ENCODE data around the gene FAM3A.
"Not testable (repeated sequence)": the region's sequence is repeated elsewhere in the genome, so short reads cannot be mapped to it uniquely, and the experiment has no call there.

FAM3A gene

GRCh38 chrX:154541896-154542722, 26.1 kb upstream of the FAM3A start:
- Mint-ChIP-seq H3K9me3 (no peaks in the 10 kb centered on the region), H3K4me3 (no peak overlapping the region), H3K27me3 (no peaks in the 10 kb centered on the region), H3K27ac (peak overlapping the region; percentile 85), H3K36me3 (no peaks in the 10 kb centered on the region), H3K4me1 (peaks cover 7% of the 10 kb centered on the region)
- DNase-seq (ENCODE audit: low spot score in 2 of 2), result no peak
- no peak for ATAC-seq (ENCODE audit: low read depth)

DNA sequence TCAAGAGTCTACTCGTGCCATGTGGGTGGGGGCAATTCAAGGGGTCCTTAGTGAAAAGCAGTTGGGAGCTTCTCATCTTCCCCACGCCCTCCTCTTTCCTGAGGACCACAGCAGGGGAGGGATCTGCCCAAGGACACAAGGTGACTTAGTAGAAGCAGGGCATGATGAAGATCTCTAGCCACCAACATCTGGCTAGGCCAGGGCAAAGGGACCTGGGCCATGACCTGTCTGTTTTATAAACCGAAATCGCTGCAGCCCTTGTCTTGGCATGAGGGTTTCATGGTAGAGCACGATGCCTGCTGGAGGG, 25.5 kb upstream of the FAM3A start:
- Mint-ChIP-seq H3K4me3 (no peak overlapping the region), H3K27ac (no peak overlapping the region), H3K4me1 (peaks cover 7% of the 10 kb centered on the region), H3K36me3 (no peaks in the 10 kb centered on the region), H3K27me3 (no peaks in the 10 kb centered on the region), H3K9me3 (no peaks in the 10 kb centered on the region)
- ATAC-seq (ENCODE audit: low read depth), result no peak
- no peak for DNase-seq (ENCODE audit: low spot score in 2 of 2)

DNA sequence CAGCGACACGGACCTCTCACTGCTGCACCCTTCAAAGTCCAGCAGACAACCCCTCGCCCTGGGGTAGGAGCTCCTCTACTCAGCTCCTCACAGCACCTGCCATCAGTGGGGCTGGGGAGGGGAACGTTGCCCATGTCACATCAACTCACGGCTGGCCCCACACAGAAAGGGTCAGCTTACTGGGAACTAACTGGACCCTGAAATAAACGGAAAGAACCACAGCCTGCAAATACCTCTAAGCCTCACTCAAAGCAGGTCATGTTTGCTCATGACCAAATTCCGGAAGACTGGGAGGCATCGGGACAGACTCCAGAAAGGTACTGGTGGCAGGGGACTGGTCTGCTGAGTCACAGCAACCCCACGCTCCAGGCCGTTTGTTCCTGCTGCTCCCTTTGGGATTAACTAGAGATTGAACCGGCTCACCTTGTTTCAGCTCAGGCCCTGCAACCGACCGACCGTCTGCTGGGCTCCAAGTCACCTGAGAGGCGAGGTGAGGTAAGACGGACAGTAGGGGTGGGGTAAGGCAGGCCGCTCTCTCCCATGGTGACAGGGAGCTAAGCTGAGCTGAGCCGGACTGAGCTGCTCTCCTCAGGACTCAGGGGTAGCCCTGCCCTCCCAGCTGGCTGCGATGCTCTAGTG, 25.0 kb upstream of the FAM3A start:
- peaks cover 7% of the 10 kb centered on the region for H3K4me1 Mint-ChIP-seq
- H3K36me3 Mint-ChIP-seq, result no peaks in the 10 kb centered on the region
- H3K27ac Mint-ChIP-seq, result no peak overlapping the region
- ATAC-seq (ENCODE audit: low read depth), result no peak
- H3K27me3 Mint-ChIP-seq, result no peaks in the 10 kb centered on the region
- no peak for DNase-seq (ENCODE audit: low spot score in 2 of 2)
- H3K4me3 Mint-ChIP-seq, result no peak overlapping the region
- H3K9me3 Mint-ChIP-seq, result no peaks in the 10 kb centered on the region

DNA sequence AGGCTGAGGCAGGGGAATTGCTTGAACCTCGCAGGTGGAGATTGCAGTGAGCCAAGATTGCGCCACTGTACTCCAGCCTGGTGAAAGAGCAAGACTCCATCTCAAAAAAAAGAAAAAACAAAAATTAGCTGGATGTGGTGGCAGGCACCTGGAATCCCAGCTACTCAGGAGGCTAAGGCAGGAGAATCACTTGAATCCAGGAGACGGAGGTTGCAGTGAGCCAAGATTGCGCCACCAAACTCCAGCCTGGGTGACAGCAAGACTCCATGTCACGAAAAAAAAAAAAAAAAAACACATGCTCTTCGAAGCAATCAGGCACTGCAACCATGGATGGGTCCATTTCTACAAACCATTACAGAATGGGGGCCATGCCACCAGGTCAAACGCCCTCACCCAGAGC, 24.3 kb upstream of the FAM3A start:
- H3K4me3 Mint-ChIP-seq; H3K9me3 Mint-ChIP-seq; H3K36me3 Mint-ChIP-seq; H3K4me1 Mint-ChIP-seq; H3K27me3 Mint-ChIP-seq; H3K27ac Mint-ChIP-seq; DNase-seq (ENCODE audit: low spot score in 2 of 2); ATAC-seq (ENCODE audit: low read depth): not testable (repeated sequence)

DNA sequence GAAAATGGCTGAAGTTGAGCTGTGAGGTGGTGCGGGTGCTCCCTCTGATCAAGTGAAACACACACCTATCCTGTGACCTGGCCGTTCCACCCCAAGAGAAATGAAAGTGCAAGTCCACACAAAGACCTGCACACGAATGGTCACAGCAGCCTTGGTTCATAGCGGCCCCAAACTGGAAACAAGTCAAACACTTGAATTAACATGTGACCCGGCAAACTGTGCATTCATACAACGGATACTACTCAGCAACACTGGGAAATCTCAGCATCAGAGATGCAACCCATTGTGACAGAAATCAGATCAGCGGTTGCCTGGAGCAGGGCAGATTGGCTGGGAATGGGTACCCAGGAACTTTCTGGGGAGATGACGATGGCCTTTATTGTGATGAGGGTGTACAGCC, 23.0 kb upstream of the FAM3A start:
- Mint-ChIP-seq H3K27ac (no peak overlapping the region), H3K4me3 (no peak overlapping the region), H3K4me1 (peaks cover 12% of the 10 kb centered on the region), H3K27me3 (no peaks in the 10 kb centered on the region), H3K9me3 (no peaks in the 10 kb centered on the region), H3K36me3 (peaks cover 3% of the 10 kb centered on the region)
- ATAC-seq (ENCODE audit: low read depth) (no peak), DNase-seq (ENCODE audit: low spot score in 2 of 2) (no peak)

GRCh38 chrX:154535892-154536291, 19.9 kb upstream of the FAM3A start:
- DNase-seq (ENCODE audit: low spot score in 2 of 2), result no peak
- no peak for ATAC-seq (ENCODE audit: low read depth)
- H3K36me3 Mint-ChIP-seq, result peaks cover 6% of the 10 kb centered on the region
- no peak overlapping the region for H3K4me3 Mint-ChIP-seq
- H3K27me3 Mint-ChIP-seq, result no peaks in the 10 kb centered on the region
- H3K9me3 Mint-ChIP-seq, result no peaks in the 10 kb centered on the region
- H3K27ac Mint-ChIP-seq, result no peak overlapping the region
- H3K4me1 Mint-ChIP-seq, result peaks cover 4% of the 10 kb centered on the region

GRCh38 chrX:154534526-154535322, 18.7 kb upstream of the FAM3A start:
- Mint-ChIP-seq H3K27me3 (no peaks in the 10 kb centered on the region), H3K9me3 (no peaks in the 10 kb centered on the region), H3K36me3 (peaks cover 7% of the 10 kb centered on the region), H3K4me3 (no peak overlapping the region), H3K27ac (peak overlapping the region; percentile 53), H3K4me1 (peaks cover 4% of the 10 kb centered on the region)
- DNase-seq (ENCODE audit: low spot score in 2 of 2), result peak; percentile 84 to 96
- peak; percentile 98 for ATAC-seq (ENCODE audit: low read depth)

- Mint-ChIP-seq H3K27me3 (no peaks in the 10 kb centered on the region), H3K9me3 (no peaks in the 10 kb centered on the region), H3K27ac (no peak overlapping the region), H3K4me1 (peaks cover 4% of the 10 kb centered on the region), H3K4me3 (no peak overlapping the region), H3K36me3 (peaks cover 7% of the 10 kb centered on the region)
- no peak for DNase-seq (ENCODE audit: low spot score in 2 of 2)
- ATAC-seq (ENCODE audit: low read depth), result no peak
Measured at GRCh38 chrX:154532690-154533089, 16.7 kb upstream of the FAM3A start.

DNA sequence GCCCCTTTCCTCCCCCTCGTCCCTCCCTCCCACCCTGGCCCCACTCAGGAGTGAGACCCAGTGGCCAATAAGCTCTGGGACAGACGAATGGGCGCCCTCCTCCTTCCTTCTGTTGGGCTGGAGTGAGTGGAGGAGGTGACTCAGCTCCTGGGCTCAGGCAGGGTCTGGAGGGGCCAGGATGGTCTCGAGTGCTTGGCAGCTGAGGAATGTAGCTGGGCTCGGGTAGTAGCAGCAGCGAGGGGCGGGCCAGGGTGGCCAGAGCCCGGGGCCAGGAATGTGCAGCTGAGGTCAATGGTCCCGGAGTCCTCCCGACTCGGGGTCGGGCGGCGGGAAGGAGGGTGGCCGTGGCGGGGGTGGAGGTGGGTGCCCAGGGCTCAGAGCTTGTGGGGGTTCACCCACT, 15.6 kb upstream of the FAM3A start:
- Mint-ChIP-seq H3K4me1 (peaks cover 6% of the 10 kb centered on the region), H3K4me3 (no peak overlapping the region), H3K9me3 (no peaks in the 10 kb centered on the region), H3K27ac (no peak overlapping the region), H3K27me3 (no peaks in the 10 kb centered on the region), H3K36me3 (peaks cover 7% of the 10 kb centered on the region)
- ATAC-seq (ENCODE audit: low read depth) (no peak), DNase-seq (ENCODE audit: low spot score in 2 of 2) (no peak)

- Mint-ChIP-seq H3K27ac (no peak overlapping the region), H3K27me3 (no peaks in the 10 kb centered on the region)
Measured at GRCh38 chrX:154530286-154530685, 14.3 kb upstream of the FAM3A start.

DNA sequence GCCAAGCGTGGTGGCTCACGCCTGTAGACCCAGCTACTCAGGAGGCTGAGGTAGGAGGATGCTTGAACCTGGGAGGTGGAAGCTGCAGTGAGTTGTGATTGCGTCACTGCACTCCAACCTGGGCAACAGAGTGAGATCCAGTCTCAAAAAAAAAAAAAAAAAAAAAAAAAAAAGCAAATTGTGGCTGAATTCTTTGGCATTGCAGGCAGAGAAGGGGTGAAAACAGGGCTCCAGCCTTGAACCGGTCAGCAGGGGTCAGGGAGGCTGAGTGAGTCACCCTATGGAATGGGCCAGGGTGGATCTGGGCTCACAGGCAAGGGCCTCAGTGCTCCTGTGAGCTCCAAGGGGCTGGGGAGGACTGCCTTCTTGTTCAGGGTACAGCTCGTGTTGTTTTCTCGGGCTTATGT, 13.2 kb upstream of the FAM3A start:
- Mint-ChIP-seq H3K27me3 (no peaks in the 10 kb centered on the region), H3K9me3 (no peaks in the 10 kb centered on the region), H3K36me3 (peaks cover 4% of the 10 kb centered on the region), H3K4me3 (no peak overlapping the region), H3K27ac (no peak overlapping the region), H3K4me1 (peaks cover 2% of the 10 kb centered on the region)
- no peak for ATAC-seq (ENCODE audit: low read depth)
- no peak for DNase-seq (ENCODE audit: low spot score in 2 of 2)

More at GRCh38 chrX:154530286-154530685, 14.3 kb upstream of the FAM3A start:
- Mint-ChIP-seq H3K4me3 (no peak overlapping the region), H3K4me1 (peaks cover 6% of the 10 kb centered on the region), H3K9me3 (no peaks in the 10 kb centered on the region), H3K36me3 (peaks cover 7% of the 10 kb centered on the region)
- DNase-seq (ENCODE audit: low spot score in 2 of 2) (no peak), ATAC-seq (ENCODE audit: low read depth) (no peak)

GRCh38 chrX:154526901-154527675, 11.1 kb upstream of the FAM3A start:
- DNase-seq (ENCODE audit: low spot score in 2 of 2) (peak; percentile 28 to 43), ATAC-seq (ENCODE audit: low read depth) (peak; percentile 88)
- Mint-ChIP-seq H3K4me3 (peak overlapping the region; percentile 72), H3K27me3 (no peaks in the 10 kb centered on the region), H3K36me3 (peaks cover 4% of the 10 kb centered on the region), H3K4me1 (peaks cover 2% of the 10 kb centered on the region), H3K27ac (peak overlapping the region; percentile 84), H3K9me3 (no peaks in the 10 kb centered on the region)

DNA sequence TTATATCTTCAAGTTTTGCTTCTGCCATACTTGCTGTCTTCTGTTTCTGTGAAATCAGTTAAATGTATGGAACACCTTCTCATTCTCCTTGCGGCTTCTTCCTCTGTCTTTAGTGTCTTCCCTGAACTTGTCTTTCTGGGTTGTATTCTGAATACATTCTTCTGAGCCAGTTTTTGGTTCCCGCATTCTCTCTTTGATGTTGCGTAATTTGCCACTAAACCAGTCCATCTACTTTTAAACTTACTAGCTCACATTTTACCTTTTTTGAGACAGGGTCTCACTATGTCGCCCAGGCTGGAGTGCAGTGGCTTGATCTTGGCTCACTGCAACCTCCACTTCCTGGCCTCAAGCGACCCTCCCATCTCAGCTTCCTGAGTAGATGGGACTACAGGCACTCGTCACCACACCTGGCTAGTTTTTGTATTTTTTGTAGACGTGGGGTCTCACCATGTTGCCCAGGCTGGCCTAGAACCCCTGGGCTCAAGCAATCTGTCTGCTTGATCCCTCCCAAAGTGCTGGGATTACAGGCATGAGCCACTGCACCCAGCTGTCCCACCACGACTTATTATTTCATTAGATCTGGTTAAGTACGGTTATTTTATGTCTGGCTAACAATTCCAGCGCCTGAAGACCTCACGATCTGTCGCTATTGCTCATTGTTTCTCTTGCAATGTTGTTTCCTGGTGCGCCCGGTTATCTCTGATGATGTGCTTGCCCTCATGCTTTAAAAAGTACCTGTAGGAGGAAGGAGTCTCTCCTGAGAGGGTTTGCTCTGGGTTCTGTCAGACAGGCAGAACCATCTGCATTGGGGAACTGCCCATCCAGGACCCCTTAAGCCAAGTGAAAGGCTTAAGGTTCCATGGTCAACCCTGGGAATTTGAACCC, 9.8 kb upstream of the FAM3A start:
- H3K27ac Mint-ChIP-seq, result peak overlapping the region; percentile 17
- no peaks in the 10 kb centered on the region for H3K9me3 Mint-ChIP-seq
- DNase-seq (ENCODE audit: low spot score in 2 of 2) (no peak), ATAC-seq (ENCODE audit: low read depth) (no peak)
- H3K27me3 Mint-ChIP-seq, result no peaks in the 10 kb centered on the region
- peaks cover under 1% of the 10 kb centered on the region for H3K36me3 Mint-ChIP-seq
- peaks cover 2% of the 10 kb centered on the region for H3K4me1 Mint-ChIP-seq
- no peak overlapping the region for H3K4me3 Mint-ChIP-seq
